T-helper 2 cell treated with Interferon-gamma antibody and Interleukin-4, amounts not matched to agents 100 ng/mL and 5 ng/mL, for 36 hours (primary cell): ENCODE results near the gene LAPTM5. TPM values are rescaled to one million over a fixed set of nuclear protein-coding genes. Genes with fewer than 3 reads are reported as not detected.

Experiments used
- intact Hi-C: fragments of 100-400 bp; cut with micrococcal nuclease; formaldehyde crosslinking; loops from one replicate; pipeline ENCODE4 v1.15.1; 2023
- total RNA-seq: library from RNA; stranded (reverse); gene quantifications from 2 replicates; pipeline ENCODE4 v1.2.3, GENCODE V29; 2022

LAPTM5 gene
- total RNA-seq, 1 donor from 2014 or later = 381 TPM

DNA sequence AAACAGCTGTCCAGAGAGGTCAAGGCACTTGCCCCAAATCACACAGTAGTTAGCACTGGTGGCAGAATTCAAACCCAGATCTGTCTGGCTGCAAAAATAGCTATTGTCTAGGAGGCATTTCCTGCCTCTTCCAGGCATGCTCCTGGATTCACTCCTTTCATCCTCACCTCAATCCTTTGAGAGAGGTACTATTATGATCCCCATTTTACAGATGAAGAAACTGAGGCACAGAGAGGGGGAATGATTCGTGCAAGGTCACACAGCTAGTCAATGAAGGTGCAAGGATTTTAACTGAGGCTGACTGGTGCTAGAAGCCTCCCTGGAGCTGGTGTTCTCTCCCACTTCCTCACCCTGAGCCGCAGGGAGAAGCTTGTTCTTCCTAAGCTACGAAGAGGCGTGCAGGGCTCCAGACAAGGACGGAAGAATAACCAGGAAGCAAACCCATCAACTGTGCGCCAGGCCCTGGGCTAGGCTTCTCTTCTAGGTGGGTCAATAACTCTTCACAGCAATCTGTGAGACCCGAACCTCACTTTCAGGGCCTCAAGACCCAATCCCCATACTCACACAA lies 631 bp upstream of the LAPTM5 start:
- intact Hi-C loops = loop anchor here (10.0 kb wide), 1 partner anchor 307 kb away; the partner anchor contains the start of gene PUM1

DNA sequence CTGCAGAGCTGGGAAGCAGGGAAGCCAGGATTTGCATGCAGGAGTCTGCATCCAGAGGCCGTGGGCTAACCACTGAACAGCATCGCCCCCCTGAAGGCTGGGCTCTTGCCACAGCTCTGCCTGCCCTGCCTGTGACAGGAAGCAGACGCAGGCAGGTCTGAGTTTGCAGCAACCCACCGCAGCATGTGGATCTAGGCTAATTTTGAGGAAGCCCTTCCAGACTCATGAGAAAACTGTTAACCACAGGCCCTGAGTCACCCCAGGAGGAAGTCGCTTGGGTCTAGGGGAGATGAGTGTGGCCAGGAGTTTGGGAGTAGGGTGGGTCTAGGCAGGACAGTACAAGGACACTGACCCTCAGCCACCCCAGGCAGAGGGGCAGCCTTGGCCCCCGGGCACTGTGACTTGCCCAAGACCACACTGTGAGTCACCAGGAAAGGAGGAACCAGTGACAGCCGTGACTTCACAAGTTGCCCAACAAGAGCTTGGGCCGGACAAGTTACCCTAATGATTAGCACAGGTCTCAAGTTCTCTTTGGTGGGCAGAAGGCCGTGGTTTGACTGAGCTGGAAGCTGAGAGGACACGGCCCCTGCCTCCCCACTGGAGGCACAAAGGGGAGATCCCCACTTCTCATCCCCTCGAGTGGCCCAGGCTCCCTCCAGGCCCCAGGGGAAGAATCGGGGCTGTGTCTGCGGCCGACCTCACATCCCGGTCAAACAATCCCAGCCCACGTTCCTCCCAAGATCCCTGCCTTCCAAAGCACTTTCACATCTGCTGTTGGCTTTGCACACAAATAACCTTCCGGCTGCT lies 826 bp downstream of the LAPTM5 start:
- intact Hi-C loops = loop anchor here (1.0 to 10.0 kb wide), 4 partner anchors 8 to 308 kb away; partner anchors contain the start of gene PUM1

- intact Hi-C loops = loop anchor here (1.0 to 10.0 kb wide), 3 partner anchors 8 to 309 kb away; partner anchors contain the start of gene PUM1
Measured at GRCh38 chr1:30756206-30756544, 1.4 kb downstream of the LAPTM5 start.

- intact Hi-C loops = loop anchor here (1.0 to 10.0 kb wide), 3 partner anchors 7 to 309 kb away; partner anchors contain the start of gene PUM1
Measured at GRCh38 chr1:30755746-30756145, 1.8 kb downstream of the LAPTM5 start.

- intact Hi-C loops = loop anchor here (10.0 kb wide), 1 partner anchor 309 kb away; the partner anchor contains the start of gene PUM1
Measured at GRCh38 chr1:30755334-30755733, 2.2 kb downstream of the LAPTM5 start.

DNA sequence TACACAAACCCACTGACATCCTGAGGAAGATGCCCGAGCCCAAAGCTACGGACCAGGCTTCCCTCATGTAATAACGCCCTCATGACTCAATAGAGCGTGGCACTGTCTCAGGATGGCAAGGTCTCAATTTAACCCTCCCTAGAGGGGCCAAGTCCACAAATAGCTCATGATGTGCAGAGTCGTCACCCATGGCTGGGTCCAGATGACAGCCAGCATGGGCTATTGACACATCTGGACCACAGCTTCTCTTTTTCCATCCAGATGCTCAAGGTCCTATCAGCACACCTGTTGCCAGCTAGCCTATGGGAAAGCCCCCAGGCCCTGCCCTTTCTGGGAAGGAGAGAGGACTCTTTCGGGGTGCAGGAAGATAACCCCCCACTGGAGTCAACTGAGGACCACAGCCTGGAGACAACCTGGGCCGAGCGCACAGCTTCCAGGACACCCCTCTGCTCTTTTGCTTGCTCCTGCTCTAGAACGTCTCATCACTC lies 2.8 kb downstream of the LAPTM5 start:
- intact Hi-C loops = loop anchor here (10.0 kb wide), 1 partner anchor 310 kb away; the partner anchor contains the start of gene PUM1

DNA sequence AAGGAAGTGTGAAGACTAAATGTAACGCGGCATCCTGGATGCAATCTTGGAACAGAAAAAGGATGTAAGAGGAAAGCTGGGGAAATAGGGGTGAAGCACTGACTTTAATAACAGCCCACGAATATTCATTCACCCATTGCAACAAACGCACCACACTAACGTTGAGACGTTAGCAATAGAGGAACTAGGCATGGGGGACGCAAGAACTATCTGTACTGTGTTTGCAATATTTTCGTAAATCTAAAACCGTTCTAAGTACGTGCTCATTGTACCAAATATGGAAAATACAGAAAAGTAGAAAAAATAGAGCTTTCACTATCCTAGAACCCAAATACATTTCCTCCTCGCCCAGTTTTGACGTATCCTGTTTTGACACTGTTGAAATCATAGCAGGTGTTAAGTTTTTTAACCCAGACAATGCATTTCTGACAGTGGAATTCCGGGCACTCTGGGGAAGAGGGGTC lies 3.9 kb downstream of the LAPTM5 start:
- intact Hi-C loops = loop anchor here (10.0 kb wide), 1 partner anchor 311 kb away; the partner anchor contains the start of gene PUM1

DNA sequence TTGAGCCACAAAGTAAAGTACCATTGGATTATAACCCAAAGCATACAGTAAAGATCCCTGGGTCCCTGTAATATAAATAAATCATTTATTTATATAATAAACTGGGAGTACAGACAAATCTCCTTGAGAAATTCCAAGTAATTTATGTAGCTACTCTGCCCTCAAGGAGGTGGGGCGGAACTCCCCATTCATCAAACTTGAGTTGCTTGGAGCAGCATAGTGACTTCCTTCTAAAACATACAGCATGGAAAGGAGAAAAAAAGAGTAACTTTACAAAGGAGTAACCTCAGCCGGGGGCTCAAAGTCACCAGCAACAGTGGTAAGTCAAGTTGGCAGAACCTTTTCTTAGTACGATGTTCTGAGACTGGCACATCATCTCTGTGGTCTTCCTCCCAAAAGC lies 4.5 kb downstream of the LAPTM5 start:
- intact Hi-C loops = loop anchor here (10.0 kb wide), 1 partner anchor 312 kb away; the partner anchor contains the start of gene PUM1

GRCh38 chr1:30752651-30752908 lies 5.0 kb downstream of the LAPTM5 start:
- intact Hi-C loops = loop anchor here (10.0 kb wide), 1 partner anchor 312 kb away; the partner anchor contains the start of gene PUM1

DNA sequence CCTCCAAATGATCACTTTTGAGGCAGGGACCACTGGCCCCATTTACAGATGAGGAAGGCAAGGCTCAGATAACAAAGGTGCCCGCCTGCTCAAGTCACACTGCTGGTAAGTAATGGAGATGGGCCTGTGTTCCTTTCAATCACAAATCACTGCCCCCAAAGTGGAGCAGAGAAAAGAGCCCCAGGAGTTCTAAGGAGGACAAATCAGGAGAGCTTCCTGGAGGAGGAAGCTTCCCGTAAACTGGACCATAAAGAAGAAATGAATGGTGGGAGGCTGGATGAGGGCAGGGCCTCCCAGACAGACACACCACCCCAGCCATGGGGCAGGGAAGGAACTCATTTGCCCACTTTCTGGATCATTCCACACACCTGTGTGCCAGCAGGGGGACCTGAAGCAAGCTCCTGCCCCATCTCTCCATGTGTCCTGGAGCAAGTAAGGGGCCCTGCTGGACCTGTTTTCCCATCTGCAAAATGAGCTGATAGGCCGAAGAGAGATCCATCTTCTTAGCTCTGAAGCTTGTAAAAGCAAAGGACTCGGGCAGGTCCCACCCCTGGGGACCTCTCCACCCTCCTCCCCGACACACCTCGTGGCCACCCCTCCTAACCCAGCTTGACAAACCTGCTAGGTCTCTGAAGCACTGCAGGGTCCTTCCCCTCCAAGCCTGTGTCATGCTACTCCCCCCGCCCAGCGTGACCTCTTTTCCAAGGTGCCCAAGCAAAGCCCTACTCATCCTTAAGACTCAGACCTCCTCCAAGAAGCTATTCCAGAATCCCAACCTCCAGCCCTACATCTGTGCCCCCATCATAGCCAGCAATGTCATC lies 5.5 kb downstream of the LAPTM5 start:
- intact Hi-C loops = loop anchor here (10.0 kb wide), 1 partner anchor 313 kb away; the partner anchor contains the start of gene PUM1

DNA sequence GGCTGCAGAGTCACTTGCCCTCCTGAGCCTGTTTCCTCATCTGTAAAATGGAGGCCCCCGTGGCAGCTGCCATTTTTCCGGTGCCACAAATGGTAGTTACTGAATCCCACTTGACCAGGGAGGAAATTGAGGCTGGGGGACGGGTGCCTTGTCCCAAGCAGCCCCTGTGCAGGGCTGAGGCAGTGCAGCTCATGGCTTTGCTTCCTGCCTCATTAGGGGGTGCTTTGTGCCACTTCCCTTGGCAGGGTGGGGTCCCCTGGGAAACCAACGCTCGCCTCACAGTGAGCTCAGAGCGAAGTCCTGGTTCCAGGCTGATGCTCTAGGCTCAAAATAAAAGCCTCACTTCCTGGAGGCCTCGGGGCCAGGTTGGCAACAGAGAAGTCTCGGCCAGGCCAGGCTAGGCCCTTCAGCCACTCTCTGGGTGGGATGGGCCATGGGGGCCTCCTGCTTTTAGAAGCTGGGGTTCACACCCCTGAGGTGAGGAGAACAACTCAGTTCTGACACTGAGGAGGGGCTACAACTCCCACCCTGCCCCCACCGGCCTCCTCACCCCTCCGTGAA lies 6.8 kb downstream of the LAPTM5 start:
- intact Hi-C loops = loop anchor here (10.0 kb wide), 1 partner anchor 314 kb away; the partner anchor contains the start of gene PUM1

DNA sequence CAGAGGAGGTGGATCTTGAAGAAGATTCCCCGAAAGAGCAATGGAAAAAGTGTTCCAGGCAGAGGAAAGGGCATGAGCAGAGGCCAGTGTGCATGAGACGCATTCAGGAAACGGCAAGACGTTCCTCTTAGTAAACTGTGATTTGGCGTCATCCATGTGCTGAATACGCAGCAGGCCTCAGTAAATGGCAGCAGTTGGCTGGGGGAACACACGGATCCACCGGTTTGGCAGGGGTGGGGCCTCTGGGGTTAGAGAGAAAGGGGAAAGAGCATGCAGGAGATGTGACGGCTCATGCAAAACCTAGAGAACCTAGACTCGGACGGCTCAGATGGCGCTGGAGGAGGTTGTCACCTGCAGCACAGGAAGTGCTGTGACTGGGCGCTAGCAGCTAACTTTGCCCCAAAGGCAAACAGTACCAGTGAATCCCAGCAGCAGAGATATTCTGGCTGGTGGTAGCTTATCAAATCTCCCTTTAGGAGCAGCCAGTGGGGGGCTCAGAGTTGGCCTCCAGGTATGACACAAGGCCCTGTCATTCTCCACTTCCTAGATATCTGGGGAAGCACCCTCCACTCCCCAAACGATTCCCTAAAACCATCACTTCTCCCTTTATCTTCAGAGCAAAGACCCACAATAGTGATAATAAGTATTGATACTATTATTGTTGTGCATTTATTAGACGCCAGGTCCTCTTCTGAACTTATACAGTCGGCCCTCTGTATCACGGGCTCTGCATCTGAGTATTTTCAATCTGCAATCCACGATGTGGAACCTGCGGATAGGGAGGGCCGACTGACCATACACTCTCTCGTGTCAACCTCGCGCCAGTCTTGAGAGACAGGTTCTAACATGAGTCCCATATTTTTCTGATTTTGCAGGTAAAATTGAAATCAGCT lies 7.6 kb downstream of the LAPTM5 start:
- intact Hi-C loops = loop anchor here (10.0 kb wide), 1 partner anchor 315 kb away; the partner anchor contains the start of gene PUM1

- intact Hi-C loops = loop anchor here (1.0 kb wide), 1 partner anchor 7 kb away; no protein-coding TSS in a partner anchor
Measured at GRCh38 chr1:30748699-30749401, 8.7 kb downstream of the LAPTM5 start.

- intact Hi-C loops = loop anchor here (1.0 kb wide), 1 partner anchor 8 kb away; no protein-coding TSS in a partner anchor
Measured at GRCh38 chr1:30748098-30748698, 9.4 kb downstream of the LAPTM5 start.

GRCh38 chr1:30747033-30748008 lies 10.3 kb downstream of the LAPTM5 start:
- intact Hi-C loops = loop anchor here (1.0 kb wide), 1 partner anchor 9 kb away; no protein-coding TSS in a partner anchor

DNA sequence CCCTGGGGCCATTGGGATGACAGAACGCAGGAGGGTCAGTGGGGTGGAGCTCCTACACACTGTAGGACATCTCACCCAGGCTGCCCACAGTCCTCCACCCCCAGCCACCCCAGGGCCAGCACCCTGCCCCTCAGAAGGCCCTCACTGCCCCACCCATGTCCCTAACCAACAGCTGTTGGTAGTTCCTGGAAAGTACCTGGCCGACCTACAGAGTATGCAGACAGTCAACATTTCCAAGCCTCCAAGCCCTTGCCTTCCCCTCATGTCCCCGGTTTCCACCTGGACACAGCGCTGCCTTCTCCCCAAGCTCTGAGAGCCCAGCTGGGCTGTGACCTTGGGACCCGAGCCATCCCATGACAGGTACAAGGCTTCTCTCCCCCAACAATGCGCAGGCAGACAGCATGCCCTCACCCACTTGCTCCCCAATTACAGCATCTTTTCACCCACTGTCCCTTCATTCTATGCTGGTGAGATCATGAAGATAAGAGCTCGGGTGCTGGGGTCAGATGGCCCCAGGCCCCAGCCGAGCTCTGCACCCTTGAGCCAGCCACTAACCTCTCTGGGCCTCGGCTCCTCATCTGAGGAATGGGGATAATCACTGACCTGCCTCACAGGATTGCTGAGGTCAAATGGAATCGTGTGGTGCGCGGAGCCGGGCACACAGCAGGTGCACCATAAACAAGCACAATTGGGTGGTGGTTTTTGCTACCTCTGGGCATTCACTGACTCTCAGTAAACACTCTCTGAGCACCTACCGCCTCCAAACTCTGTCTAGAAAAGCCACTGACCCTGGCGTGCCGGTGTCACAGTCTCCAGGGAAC lies 11.2 kb downstream of the LAPTM5 start:
- intact Hi-C loops = no loop called here
